ENCODE measurements around the gene LUM. TPM values are rescaled to one million over a fixed set of nuclear protein-coding genes. Genes with fewer than 3 reads are reported as not detected.
A peak's percentile ranks its signal among the peaks of the same experiment; 100 is the strongest.

LUM gene
- total and polyA plus RNA-seq, 2 experiments from 2014 or later: 2.3 to 12.7 TPM

DNA sequence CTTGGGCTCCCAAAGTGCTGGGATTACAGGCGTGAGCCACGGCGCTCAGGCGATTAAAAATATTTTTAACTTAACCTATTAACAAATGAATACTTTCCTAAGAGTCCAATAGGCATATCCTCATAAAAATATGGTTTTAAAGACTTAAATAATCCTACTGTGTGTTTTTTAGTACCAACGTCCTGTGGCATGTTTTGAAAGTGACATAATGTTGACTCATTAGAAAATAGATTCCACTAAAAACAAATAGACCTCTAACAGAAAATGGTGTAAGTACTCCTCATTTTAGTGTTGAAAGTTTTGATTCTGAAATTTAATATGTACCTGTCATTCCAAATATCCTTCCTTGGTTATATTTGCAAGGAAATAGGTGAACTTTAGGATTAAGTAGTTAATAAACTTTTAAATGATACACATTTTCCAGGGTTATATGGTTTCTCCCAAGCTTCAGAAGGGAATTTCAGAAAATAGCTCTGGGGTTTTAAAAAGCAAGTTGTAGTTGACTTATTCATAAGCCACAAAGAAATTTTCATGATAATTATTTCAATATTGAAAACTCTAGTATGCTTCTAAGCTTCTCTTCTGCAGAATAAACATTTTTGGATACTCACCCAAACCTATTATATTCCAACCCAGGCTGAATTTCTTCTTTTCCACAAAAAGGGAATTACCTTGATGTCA lies 12.1 kb upstream of the LUM start:
- TF ChIP-seq, protein P1, sequence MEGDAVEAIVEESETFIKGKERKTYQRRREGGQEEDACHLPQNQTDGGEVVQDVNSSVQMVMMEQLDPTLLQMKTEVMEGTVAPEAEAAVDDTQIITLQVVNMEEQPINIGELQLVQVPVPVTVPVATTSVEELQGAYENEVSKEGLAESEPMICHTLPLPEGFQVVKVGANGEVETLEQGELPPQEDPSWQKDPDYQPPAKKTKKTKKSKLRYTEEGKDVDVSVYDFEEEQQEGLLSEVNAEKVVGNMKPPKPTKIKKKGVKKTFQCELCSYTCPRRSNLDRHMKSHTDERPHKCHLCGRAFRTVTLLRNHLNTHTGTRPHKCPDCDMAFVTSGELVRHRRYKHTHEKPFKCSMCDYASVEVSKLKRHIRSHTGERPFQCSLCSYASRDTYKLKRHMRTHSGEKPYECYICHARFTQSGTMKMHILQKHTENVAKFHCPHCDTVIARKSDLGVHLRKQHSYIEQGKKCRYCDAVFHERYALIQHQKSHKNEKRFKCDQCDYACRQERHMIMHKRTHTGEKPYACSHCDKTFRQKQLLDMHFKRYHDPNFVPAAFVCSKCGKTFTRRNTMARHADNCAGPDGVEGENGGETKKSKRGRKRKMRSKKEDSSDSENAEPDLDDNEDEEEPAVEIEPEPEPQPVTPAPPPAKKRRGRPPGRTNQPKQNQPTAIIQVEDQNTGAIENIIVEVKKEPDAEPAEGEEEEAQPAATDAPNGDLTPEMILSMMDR (IDR thresholded peaks at IDR 0.05; ENCODE audit: low read depth, low read length): no peak
- Histone ChIP-seq H3K27me3 (no peaks in the 10 kb centered on the region), H3K27ac (no peak overlapping the region), H3K4me3 (no peak overlapping the region), H3K9me3 (ENCODE audit: low read depth) (no peaks in the 10 kb centered on the region), H3K4me1 (ENCODE audit: low read depth) (no peaks in the 10 kb centered on the region), H3K36me3 (no peaks in the 10 kb centered on the region)
- DNase-seq (ENCODE audit: low read depth in 1 of 2, low spot score in 1 of 2): no peak

DNA sequence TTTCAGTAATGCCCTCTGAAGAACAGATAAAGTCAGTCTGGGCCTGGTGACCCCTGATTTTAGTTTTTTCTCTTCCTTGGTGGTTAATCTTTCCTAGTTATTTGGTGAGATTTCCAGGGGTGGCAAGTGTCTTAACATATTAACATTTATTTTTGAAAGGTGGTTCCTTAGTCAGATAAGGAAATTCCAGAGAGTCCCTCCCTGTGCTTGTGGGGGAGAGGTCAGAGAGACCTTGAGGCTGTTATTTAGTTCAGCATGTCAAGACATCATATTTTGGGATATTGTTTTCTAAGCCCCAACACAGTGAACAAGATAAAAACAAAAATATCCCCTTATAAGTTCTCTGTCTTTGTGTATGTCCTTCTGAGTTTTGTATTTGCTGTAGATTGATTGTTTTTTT lies 9.5 kb upstream of the LUM start:
- Histone ChIP-seq H3K27ac (no peak overlapping the region), H3K4me1 (ENCODE audit: low read depth) (no peaks in the 10 kb centered on the region), H3K9me3 (ENCODE audit: low read depth) (no peaks in the 10 kb centered on the region), H3K27me3 (no peaks in the 10 kb centered on the region), H3K4me3 (no peak overlapping the region), H3K36me3 (no peaks in the 10 kb centered on the region)
- TF ChIP-seq, protein P1 (IDR thresholded peaks at IDR 0.05; ENCODE audit: low read depth, low read length): no peak
- DNase-seq (ENCODE audit: low read depth in 1 of 2, low spot score in 1 of 2): no peak

DNA sequence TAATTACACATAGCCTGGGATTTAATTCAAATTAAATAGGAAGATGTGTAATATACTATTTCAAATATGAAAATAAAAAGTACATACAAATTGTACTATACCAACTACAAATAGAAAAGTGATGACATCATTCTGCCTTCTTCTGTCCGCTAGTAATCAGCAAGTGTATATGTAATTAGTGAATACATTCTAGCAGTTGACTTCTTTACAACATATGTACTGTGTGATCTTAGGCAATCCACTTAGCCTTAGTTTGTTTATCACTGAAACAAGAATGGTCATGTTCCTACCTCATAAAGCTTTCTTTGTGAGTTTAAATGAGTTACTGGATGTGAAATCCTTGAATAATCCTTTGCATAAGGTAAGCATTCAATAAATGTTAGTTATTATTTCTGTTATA lies 7.8 kb upstream of the LUM start:
- TF ChIP-seq, protein P1 (IDR thresholded peaks at IDR 0.05; ENCODE audit: low read depth, low read length): no peak
- no peak overlapping the region for H3K27ac ChIP-seq
- no peaks in the 10 kb centered on the region for H3K9me3 ChIP-seq (ENCODE audit: low read depth)
- H3K4me1 ChIP-seq (ENCODE audit: low read depth): no peaks in the 10 kb centered on the region
- no peaks in the 10 kb centered on the region for H3K36me3 ChIP-seq
- DNase-seq (ENCODE audit: low read depth in 1 of 2, low spot score in 1 of 2): no peak
- H3K27me3 ChIP-seq: no peaks in the 10 kb centered on the region
- no peak overlapping the region for H3K4me3 ChIP-seq

DNA sequence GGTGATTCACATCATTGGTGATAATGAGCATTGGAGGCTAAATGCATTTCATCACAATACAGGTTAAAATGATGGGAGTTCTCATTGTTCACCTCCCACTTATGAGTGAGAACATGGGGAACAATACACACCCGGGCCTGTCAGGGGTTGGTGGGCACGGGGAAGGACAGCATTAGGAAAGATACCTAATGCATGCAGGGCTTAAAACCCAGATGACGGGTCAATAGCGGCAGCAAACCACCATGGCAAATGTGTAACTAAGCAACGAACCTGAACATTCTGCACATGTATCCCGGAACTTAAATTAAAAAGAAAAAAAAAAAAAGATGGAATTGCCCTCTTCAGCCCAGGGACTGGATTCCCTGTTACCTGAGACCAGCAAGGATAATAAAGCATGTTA lies 2.3 kb upstream of the LUM start:
- Histone ChIP-seq H3K27ac (no peak overlapping the region), H3K4me1 (ENCODE audit: low read depth) (no peaks in the 10 kb centered on the region), H3K27me3 (no peaks in the 10 kb centered on the region), H3K36me3 (no peaks in the 10 kb centered on the region), H3K4me3 (no peak overlapping the region), H3K9me3 (ENCODE audit: low read depth) (no peaks in the 10 kb centered on the region)
- no peak for DNase-seq (ENCODE audit: low read depth in 1 of 2, low spot score in 1 of 2)
- TF ChIP-seq, protein P1 (IDR thresholded peaks at IDR 0.05; ENCODE audit: low read depth, low read length): no peak

DNA sequence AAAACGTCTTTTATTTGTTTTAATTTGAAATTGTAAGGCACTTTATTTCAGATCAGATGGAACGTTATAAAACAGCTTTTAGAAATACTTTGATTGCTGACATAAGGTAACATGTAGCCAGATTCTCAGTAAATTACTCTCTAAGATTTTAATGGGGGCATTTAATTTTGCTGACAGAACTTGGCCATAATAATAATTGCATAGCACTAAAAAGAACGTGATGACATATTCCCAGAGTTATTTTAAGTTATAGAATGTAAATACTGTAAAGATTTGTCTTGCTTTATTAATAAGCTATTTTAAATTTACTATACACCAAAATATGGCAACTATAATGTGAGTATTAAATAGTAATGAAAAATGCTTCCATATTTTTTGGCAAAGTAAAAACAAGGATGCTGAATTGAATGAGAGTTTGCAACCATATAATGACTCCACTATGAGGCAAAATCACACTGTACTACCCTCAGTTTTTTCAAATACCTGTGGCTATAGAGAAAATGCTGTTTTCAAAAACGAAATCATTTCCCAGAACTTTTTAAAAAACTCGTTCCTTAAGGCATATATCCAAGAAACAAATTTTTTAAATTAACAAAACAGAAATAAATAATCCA lies 876 bp downstream of the LUM start:
- DNase-seq (ENCODE audit: low read depth in 1 of 2, low spot score in 1 of 2): peak in 1 of 2 donors; percentile 28
- Histone ChIP-seq H3K36me3 (no peaks in the 10 kb centered on the region), H3K27ac (no peak overlapping the region)

More for the DNA sequence above, 876 bp downstream of the LUM start:
- Histone ChIP-seq H3K27me3 (no peaks in the 10 kb centered on the region), H3K4me3 (no peak overlapping the region), H3K9me3 (ENCODE audit: low read depth) (no peaks in the 10 kb centered on the region), H3K4me1 (ENCODE audit: low read depth) (no peaks in the 10 kb centered on the region)
- TF ChIP-seq, protein P1 (IDR thresholded peaks at IDR 0.05; ENCODE audit: low read depth, low read length): no peak

All from cardiac muscle cell (in vitro differentiated cells and primary cell).